Transverse colon (tissue), 4 donors: ENCODE results near the gene SLC35G4.
"Not testable (repeated sequence)": the region's sequence is repeated elsewhere in the genome, so short reads cannot be mapped to it uniquely, and the experiment has no call there.

ENCODE experiments used
- EP300 ChIP-seq: sonication (generic); formaldehyde crosslinking; IDR thresholded peaks from one replicate; pipeline ENCODE4 v1.6.1; 2017; ENCODE audit warnings: antibody characterized with exemption, low read depth
- POLR2A ChIP-seq: fragments of 450-650 bp; IDR thresholded peaks from one replicate; pipeline ENCODE4 v1.6.1; 2016; ENCODE audit warnings: antibody characterized with exemption, mild to moderate bottlenecking, moderate library complexity
- POLR2AphosphoS5 ChIP-seq, 3 donors: sonication (generic); formaldehyde crosslinking; IDR thresholded peaks; one replicate each; pipeline ENCODE4 v1.6.1; 2016; ENCODE audit warnings: antibody characterized with exemption in 3 of 3
- TF ChIP-seq, protein P1 (sequence below), 5 experiments: fragments of 200-600 bp in 3 of 5; fragments of 450-650 bp in 2 of 5; sonication (generic) in 3 of 5; IDR thresholded peaks; 1 replicate in 2 of 5; 2 replicates in 3 of 5; pipeline ENCODE4 v1.5.1; 2016 to 2017; ENCODE audit warnings: antibody characterized with exemption in 5 of 5, inconsistent platforms in 3 of 5, mild to moderate bottlenecking in 2 of 5, moderate library complexity in 1 of 5

DNA sequence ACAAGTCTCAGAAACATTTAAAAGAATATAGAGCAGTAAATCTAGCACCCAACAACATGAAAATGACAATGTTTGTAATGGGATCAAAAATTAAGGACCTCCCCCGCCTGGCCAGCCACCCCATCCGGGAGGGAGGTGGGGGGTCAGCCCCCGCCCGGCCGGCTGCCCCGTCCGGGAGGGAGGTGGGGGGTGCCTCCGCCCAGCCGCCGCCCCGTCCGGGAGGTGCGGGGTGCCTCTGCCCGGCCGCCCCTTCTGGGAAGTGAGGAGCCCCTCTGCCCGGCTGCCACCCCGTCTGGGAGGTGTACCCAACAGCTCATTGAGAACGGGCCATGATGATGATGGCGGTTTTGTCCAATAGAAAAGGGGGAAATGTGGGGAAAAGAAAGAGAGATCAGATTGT lies 778 bp upstream of the SLC35G4 start:
- TF ChIP-seq, protein P1, sequence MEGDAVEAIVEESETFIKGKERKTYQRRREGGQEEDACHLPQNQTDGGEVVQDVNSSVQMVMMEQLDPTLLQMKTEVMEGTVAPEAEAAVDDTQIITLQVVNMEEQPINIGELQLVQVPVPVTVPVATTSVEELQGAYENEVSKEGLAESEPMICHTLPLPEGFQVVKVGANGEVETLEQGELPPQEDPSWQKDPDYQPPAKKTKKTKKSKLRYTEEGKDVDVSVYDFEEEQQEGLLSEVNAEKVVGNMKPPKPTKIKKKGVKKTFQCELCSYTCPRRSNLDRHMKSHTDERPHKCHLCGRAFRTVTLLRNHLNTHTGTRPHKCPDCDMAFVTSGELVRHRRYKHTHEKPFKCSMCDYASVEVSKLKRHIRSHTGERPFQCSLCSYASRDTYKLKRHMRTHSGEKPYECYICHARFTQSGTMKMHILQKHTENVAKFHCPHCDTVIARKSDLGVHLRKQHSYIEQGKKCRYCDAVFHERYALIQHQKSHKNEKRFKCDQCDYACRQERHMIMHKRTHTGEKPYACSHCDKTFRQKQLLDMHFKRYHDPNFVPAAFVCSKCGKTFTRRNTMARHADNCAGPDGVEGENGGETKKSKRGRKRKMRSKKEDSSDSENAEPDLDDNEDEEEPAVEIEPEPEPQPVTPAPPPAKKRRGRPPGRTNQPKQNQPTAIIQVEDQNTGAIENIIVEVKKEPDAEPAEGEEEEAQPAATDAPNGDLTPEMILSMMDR (IDR thresholded peaks at IDR 0.05) = not testable (repeated sequence)
- not testable (repeated sequence) for TF ChIP-seq POLR2AphosphoS5 (IDR thresholded peaks at IDR 0.05); EP300; POLR2A
